NCI-H2196 treated with DMSO at 0.1 percent for 48 hours (cell line): ENCODE data around the gene DLGAP1.
"Not testable (repeated sequence)": the region's sequence is repeated elsewhere in the genome, so short reads cannot be mapped to it uniquely, and the experiment has no call there.

ENCODE experiments used
- DNase-seq: peaks from one replicate; lab custom pipeline; 2025; ENCODE audit not compliant: unreplicated experiment; lab: John Stamatoyannopoulos, UW

DLGAP1 gene

DNA sequence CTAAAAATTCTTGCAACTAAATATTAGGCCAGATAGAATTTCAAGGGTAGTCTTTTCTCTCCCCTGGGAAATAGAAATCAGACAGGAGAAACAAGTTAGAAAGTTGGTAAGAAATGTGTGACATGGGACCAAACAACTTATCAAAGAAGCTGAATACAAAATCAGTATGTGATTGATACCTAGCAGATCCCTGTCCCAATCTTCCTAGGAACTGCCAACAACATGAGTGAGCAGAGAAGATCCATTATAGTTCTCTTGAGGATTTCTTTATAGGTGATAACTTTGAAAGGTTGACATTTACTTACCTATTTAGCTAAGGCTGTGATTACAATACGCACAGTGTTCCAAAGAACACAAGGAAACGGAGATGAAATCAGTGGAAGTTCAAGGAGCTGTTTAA lies 162.4 kb downstream of the DLGAP1 start:
- no peak for DNase-seq

DNA sequence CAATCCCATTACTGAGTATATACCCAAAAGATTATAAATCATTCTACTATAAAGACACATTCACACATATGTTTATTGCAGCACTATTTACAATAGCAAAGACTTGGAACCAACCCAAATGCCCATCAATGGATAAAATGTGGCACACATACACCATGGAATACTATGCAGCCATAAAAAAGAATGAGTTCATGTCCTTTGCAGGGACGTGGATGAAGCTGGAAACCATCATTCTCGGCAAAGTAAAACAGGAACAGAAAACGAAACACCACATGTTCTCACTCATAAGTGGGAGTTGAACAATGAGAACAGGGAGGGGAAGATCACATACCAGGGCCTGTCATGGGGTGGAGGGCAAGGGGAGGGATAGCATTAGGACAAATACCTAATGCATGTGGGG lies 167.8 kb downstream of the DLGAP1 start:
- not testable (repeated sequence) for DNase-seq

DNA sequence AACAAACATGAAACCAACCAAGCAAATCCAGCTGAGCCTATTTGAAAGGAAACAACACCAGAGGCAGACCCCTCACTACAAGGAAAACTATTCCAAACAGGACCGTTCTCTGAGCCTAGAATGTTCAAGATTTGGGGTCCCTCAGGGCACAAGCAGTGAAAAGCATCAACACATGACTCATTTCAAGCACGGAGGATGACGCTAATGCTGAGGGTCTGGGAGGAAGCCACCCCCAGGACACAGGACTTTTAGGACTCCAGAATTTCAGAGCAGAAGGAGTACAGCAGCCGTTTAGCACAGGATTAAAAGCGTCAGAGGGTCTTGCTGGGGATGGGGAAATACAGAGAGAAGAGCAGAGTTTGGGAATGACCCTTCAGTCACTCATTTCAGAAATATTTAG lies 168.9 kb downstream of the DLGAP1 start:
- DNase-seq: no peak

DNA sequence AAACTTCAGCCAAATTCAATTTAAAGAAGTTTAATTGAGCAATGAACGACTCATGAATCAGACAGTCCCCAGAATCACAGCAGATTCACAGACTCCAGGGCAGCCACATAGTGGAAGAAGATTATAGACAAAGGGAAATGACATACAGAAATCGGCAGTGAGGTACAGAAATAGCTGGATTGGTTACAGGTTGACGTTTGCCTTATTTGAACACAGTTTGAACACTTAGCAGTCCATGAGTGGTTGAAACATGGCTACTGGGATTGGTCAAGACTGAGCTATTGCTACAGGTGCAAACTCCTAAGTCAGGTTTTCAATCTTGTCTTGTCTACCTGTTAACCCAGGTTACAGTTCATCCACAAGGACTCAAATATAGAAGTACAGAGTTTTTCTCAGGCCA lies 169.6 kb downstream of the DLGAP1 start:
- DNase-seq: no peak

GRCh38 chr18:4284528-4284927 lies 170.6 kb downstream of the DLGAP1 start:
- DNase-seq: no peak

GRCh38 chr18:4283746-4284291 lies 171.3 kb downstream of the DLGAP1 start:
- DNase-seq: no peak

DNA sequence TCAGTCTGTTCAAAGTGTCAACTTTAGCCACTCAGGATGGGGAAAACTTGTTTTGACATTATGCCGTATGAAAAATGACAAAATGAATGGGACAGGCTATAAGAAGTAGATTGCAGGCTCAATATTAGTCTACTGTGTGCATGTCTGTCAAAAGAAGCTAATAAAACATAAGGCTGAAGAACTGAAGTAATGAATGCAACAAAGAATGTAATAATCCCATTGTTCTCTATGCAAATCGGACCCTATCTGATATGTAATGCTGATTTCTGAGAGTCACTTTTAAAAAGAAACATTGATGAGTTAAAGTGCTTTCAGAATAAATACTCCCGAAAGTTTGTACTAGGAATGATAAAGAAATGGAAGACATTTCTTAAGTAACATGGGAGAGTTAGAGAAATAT lies 172.2 kb downstream of the DLGAP1 start:
- DNase-seq: no peak

- no peak for DNase-seq
Measured at GRCh38 chr18:4276953-4277585, 178.0 kb downstream of the DLGAP1 start.

DNA sequence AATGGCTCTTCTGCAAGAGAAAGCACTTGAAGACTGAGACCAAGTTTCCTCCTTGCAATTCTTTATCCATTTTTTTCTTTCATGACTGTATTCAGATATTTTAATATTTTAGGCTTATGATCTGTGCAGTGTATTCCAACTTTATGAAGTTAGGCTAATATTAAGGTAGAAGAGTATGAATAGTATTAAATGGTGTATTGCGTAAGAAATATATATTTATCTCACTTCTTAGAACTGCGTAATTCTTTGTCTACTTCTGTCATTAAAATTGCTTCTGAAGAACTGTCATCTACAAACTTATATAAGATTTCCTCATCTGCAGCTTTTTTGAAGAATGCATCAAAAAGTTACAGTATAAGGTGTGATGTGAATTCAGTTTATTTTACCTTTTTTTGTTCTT lies 183.2 kb downstream of the DLGAP1 start:
- no peak for DNase-seq

GRCh38 chr18:4270988-4271387 lies 184.1 kb downstream of the DLGAP1 start:
- no peak for DNase-seq

- DNase-seq: no peak
Measured at GRCh38 chr18:4270016-4270415, 185.1 kb downstream of the DLGAP1 start.

- DNase-seq: no peak
Measured at GRCh38 chr18:4267641-4268040, 187.5 kb downstream of the DLGAP1 start.

- DNase-seq: no peak
Measured at GRCh38 chr18:4264347-4264791, 190.7 kb downstream of the DLGAP1 start.

- no peak for DNase-seq
Measured at GRCh38 chr18:4260107-4260506, 195.0 kb downstream of the DLGAP1 start.

DNA sequence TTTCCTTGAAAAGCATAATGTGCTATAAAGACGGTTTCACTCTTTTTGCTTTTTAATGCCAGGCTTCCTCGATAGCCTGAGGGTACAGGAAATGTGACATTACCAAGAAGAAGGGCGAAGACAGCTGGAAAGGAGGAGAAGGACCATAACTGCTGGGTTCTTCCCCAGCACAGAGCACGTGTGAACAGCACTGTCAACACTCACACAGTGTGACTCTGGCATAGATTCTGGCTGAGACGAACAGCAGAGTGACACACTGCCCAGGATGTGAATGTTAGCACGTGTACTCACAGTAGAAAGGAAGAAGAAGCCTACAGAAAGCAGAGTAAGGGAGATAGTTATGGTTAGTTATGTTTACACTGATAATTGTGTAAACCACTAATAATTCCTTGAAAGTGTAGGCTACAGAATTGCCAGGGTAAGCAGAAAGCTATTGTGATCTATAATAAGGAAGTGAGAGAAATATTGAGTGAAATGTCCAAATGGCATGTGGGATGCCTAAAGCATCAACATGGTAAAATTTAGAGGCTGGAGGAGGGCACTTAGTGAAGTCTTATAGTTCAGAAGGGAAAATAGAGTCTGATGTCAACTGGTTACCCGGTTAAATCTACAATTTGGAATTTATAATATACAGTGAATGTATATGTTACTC lies 198.2 kb downstream of the DLGAP1 start:
- no peak for DNase-seq

DNA sequence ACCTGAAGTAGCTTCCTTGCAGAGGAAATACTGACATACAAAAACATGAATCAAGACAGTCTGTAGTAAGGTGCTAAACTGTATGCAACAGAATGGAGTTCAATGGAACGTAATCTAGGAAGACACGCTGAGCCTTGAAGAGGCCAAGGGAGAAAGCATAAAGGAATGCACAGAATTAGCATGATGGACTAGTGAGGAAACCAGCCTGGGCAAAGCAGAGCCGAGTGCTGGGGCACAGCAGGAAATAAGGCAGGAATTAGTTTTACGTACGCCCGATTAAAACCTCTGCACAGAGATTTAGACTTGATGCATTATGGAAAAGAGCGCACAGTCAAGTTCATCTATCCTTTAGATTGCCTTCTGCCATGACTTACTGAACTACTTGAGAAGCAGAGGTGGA lies 200.3 kb downstream of the DLGAP1 start:
- DNase-seq: no peak

- DNase-seq: no peak
Measured at GRCh38 chr18:4252829-4253228, 202.3 kb downstream of the DLGAP1 start.

- DNase-seq: no peak
Measured at GRCh38 chr18:4251873-4252272, 203.2 kb downstream of the DLGAP1 start.

DNA sequence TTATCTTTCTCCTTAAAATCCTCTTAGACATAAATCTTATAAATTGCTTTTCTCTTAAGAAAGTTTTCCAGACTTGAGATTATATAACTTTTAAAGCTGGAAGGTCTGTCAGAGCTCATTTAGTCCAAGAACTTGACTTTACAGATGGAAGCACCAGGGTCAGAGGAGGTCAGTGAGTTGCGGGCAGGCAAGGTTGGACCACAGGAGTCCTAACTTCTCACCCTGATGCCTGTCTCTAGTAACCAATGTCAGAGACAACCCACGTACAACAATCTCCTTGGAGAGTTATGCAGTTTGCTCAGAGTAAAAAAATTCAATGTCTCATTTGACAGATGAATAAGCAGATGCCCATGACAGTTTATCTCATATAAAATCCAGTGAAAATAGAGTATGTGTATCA lies 203.9 kb downstream of the DLGAP1 start:
- no peak for DNase-seq

GRCh38 chr18:4250141-4250540 lies 205.0 kb downstream of the DLGAP1 start:
- DNase-seq: no peak

DNA sequence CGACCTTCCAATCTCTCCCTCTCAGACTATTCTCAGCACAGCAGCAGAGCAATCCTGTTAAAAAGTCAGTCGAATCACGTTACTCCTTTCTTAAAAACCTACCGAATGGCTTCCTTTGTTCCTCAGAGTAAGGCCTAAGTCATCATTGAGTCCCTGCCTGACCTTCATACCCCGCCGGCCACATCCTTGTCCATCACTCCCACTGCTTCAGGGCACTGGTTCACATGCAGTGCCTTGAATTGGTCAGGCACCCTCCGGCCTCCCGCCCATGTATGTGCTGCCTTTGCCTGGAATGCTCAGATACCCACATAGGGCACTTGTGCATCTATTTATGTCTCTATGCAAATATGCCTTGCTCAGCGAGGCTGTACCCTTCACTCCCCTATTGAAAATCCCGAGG lies 206.4 kb downstream of the DLGAP1 start:
- no peak for DNase-seq

- DNase-seq: no peak
Measured at GRCh38 chr18:4246374-4246773, 208.7 kb downstream of the DLGAP1 start.

GRCh38 chr18:4245456-4245855 lies 209.7 kb downstream of the DLGAP1 start:
- DNase-seq: no peak
